Panc1 (cell line): ENCODE data around the gene ZBTB20.

ENCODE experiments used
- CTCF ChIP-seq: fragments of 450-650 bp; IDR thresholded peaks from 2 replicates; pipeline ENCODE4 v1.5.1; 2017; ENCODE audit warnings: mild to moderate bottlenecking
- REST ChIP-seq, 2 experiments: IDR thresholded peaks; 2 replicates each; pipeline ENCODE4 v1.6.1; 2011 to 2012; ENCODE audit warnings: low read depth in 2 of 2, control low read depth in 1 of 2, low read length in 1 of 2, mild to moderate bottlenecking in 1 of 2, moderate library complexity in 1 of 2; ENCODE audit not compliant: insufficient read depth in 1 of 2
- TCF7L2 ChIP-seq: IDR thresholded peaks from 2 replicates; pipeline ENCODE4 v1.6.1; 2011; ENCODE audit warnings: mild to moderate bottlenecking, low read depth, low read length, inconsistent platforms

- TF ChIP-seq CTCF = no peak
- TF ChIP-seq REST (IDR thresholded peaks at IDR 0.05; ENCODE audit: insufficient read depth in 1 of 2, low read depth in 2 of 2, low read length in 1 of 2) = no peak
- TF ChIP-seq TCF7L2 = no peak
Observed at GRCh38 chr3:114600571-114600970, 546.5 kb downstream of the ZBTB20 start.
